Daoy (cell line): ENCODE measurements around the gene CLIC2. TPM values are rescaled to one million over a fixed set of nuclear protein-coding genes. Genes with fewer than 3 reads are reported as not detected.

Source experiments
- DNase-seq: peaks from one replicate; pipeline ENCODE4 v3.0.0-alpha.2; 2015; ENCODE audit warnings: low read depth
- total RNA-seq: library from RNA; depleted of rRNA; stranded (reverse); fragments of >200 nt; shearing (Covaris generic); gene quantifications from 2 replicates; pipeline ENCODE4 v1.2.3, GENCODE V29; 2014; rRNA removed

CLIC2 gene
- total RNA-seq, 1 experiment from 2014 or later = 11.5 TPM

GRCh38 chrX:155262970-155263754 is 71.3 kb downstream of the CLIC2 start:
- DNase-seq = no peak

DNA sequence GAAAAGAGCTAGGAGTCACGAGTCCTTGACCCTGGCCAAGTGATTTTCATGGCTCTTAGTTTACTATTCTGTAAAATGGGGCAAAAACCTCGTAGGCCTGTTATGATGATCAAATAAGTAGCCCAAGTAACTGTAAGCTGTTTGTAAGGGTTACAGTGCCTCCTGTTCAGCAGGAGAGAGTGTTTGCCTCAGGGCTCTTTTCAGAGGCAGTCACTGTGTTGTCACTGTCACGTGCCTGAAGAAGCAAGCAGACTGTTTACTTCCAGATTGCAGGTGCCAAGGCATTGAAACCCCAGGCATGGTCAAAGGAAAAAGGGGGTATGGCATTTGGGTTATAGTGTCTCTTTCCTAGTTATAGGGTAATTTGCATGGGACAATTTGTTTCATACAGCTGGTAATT is 74.7 kb downstream of the CLIC2 start:
- DNase-seq = no peak

DNA sequence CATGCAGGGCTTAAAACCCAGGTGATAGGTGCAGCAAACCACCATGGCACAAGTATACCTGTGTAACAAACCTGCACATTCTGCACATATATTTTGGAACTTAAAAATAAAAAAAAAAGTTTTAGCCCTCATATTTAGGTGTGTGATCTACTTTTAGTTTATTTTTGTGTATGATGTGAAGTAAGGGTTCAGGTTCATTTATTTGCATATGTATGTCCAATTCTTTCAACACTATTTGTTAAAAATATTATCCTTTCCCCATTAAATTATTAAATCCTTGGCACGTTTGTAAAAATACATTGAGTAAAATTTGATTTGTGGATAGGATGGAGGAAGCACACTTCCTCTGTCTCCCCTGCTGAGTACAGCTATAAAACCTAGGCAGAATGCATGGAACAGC is 83.0 kb downstream of the CLIC2 start:
- DNase-seq = no peak

- no peak for DNase-seq
These were observed 86.9 kb downstream of the CLIC2 start for GRCh38 chrX:155247497-155247896.

- DNase-seq = no peak
These were observed 87.7 kb downstream of the CLIC2 start for GRCh38 chrX:155246748-155247147.

- no peak for DNase-seq
These were observed 92.1 kb downstream of the CLIC2 start for GRCh38 chrX:155242300-155242699.

DNA sequence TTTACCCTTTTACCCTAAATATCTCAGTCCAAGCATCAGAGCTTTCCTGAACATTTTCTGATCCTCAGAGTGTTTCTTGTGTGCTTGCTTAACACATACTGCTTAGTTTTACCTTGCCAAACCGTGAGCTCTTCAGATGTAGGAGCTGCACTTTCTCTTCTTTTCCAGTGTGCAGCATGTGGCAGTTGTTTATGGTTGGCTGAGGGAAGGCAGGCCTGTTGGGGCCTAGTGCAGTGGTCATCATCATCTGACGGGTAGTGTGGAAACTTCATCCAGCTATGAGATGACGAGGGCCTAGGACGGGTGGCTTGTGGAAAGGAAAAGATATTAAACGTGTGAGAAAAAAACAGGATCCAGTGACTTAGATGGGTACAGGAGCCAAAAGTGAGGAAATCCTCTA is 96.7 kb downstream of the CLIC2 start:
- no peak for DNase-seq

DNA sequence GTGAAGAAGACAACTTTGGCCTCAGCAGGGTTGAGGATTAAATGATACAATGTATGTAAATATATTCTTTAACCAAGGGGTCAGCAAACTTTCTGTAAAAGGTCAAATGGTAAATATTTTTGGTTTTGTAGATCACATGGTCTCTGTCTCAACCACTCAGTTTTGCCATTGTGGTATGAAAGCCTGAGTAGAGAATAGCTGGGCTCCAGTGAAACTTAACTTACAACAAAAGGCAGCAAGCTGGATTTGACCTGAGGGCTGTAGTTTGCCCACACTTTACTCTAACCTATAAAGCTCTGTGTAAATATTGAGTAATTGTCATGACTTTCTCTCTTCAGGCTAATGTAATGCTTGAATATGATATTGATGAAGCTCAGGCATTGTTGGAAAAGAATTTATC is 98.5 kb downstream of the CLIC2 start:
- DNase-seq = no peak

DNA sequence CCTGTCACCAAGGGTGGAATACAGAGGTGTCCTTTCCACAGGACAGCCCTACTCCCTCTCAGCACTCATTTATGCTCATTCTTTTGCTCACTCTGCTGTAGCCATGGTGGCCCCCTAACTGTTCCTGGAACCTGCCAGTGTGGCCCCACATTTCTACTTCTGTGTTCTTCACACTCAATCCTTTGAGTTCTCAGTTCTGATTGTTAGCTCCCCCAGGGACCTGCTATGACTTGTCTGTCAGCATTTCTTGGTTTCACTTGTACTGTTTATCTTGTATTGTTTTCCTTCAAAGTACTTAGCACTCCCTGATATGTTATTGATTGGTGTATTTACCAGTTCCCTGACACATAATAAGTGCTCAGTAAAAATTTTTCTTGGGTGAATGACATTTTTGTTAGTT is 103.3 kb downstream of the CLIC2 start:
- DNase-seq = no peak

Other genes with a start within 250 kb of the CLIC2 start
- 101 and 122 TPM in 2 replicates for gene VBP1, start 118.2 kb downstream of the CLIC2 start, total RNA-seq
- gene RAB39B, start 70.1 kb downstream of the CLIC2 start, total RNA-seq = 0.29 and 0.48 TPM in 2 replicates
- gene F8A2, start 47.5 kb upstream of the CLIC2 start, total RNA-seq = not detected in 2 replicates
- not detected in 2 replicates for gene F8A3, start 124.0 kb upstream of the CLIC2 start, total RNA-seq